Uterus (tissue), 2 donors: ENCODE results near the gene ANGPTL8.

Experiments used
- CTCF ChIP-seq, 4 experiments: fragments of 200-600 bp in 2 of 4; fragments of 450-650 bp in 2 of 4; sonication (generic) in 2 of 4; IDR thresholded peaks; one replicate each; pipeline ENCODE4 v1.5.1; 2016 to 2019; ENCODE audit warnings: antibody characterized with exemption in 4 of 4, mild to moderate bottlenecking in 2 of 4, moderate library complexity in 1 of 4
- POLR2A ChIP-seq, 2 donors: fragments of 450-650 bp; IDR thresholded peaks; one replicate each; pipeline ENCODE4 v1.6.1; 2016; ENCODE audit warnings: antibody characterized with exemption in 2 of 2, mild to moderate bottlenecking in 1 of 2, moderate library complexity in 1 of 2

DNA sequence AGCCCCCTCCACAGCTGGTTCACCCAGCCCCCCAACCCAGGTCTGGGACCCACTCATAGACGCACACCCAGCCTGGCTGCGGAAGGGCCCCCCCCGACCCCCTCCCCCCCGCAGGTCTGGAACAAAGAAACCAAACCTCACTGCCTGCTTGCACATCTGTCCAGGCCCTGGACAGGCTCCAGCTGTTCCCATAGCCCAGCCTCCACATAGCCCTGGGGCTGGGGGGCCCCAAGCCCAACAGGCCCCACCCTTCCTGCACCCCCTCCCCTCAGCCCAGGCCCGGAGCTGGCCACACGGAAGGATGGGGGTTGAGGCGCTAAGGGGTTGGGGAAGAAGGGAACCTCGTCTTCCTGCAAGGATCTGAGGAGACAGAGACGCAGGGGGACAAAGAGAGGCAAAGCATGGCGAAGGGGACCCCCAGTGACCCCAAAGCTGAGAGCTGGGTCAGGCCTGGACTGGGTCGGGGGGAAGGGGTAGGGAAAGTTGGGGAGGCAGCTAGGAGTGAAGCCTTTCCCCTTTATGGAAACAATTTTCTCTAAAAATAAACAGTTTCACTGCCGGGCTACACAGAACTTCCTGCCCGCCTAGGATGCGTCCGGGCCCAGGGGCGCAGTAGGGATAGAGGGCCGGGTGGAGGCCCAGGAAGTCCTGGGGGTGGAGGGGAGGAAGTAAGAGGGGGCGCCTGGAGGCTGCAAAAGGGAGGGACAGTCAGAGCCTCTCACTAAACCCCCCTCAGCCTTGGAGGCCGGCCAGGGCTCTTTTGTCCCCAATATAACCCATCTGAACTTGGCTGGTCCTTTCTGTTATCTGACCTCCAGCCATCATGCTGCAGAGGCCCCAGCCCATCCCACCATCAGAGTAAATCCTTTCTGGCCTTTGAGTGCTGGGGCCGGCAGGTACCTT lies 44.5 kb upstream of the ANGPTL8 start:
- TF ChIP-seq CTCF (IDR thresholded peaks at IDR 0.05) (no peak), POLR2A (IDR thresholded peaks at IDR 0.05) (no peak)
